SK-N-SH (cell line): ENCODE measurements around the gene UPB1. TPM values are rescaled to one million over a fixed set of nuclear protein-coding genes. Genes with fewer than 3 reads are reported as not detected.

Source experiments
- CTCF ChIA-PET: fragments of 300-600, 350-600 bp; formaldehyde crosslinking; extraction: SDS; loops from one replicate; lab custom pipeline; 2021; lab: Yijun Ruan, JAX
- POLR2A ChIA-PET: fragments of 350-600 bp; sonication (Branson Sonifier 250); formaldehyde crosslinking; extraction: SDS; loops from one replicate; lab custom pipeline; 2020; ENCODE audit warnings: antibody characterized with exemption, inconsistent platforms; lab: Yijun Ruan, JAX
- DNase-seq: peaks from one replicate; pipeline ENCODE4 v3.0.0; 2012
- H2AFZ ChIP-seq: fragments of 200-600 bp; sonication (generic); 2 replicates; pipeline ENCODE4 v1.8.1; 2016; ENCODE audit warnings: antibody characterized with exemption, mild to moderate bottlenecking, low read depth
- H3F3A ChIP-seq: fragments of 200-600 bp; sonication (generic); replicated peaks from 2 replicates; pipeline ENCODE3; 2016; ENCODE audit warnings: antibody characterized with exemption, mild to moderate bottlenecking; ENCODE audit not compliant: insufficient read depth
- H3K27ac ChIP-seq, 2 experiments: fragments of 200-500 bp in 1 of 2; fragments of 200-600 bp in 1 of 2; sonication (Bioruptor generic) in 1 of 2; sonication (generic), shearing (Covaris generic) in 1 of 2; 2 replicates each; pipeline versions ENCODE4 v1.5.1 to v1.6.1; 2014 to 2016; ENCODE audit warnings: low read depth in 2 of 2, inconsistent platforms in 1 of 2, low read length in 1 of 2, mild to moderate bottlenecking in 1 of 2, mixed read lengths in 1 of 2
- H3K27me3 ChIP-seq: fragments of 200-600 bp; sonication (generic), shearing (Covaris generic); 2 replicates; pipeline ENCODE4 v1.6.1; 2016; ENCODE audit warnings: mixed run types; ENCODE audit not compliant: insufficient read depth
- H3K36me3 ChIP-seq, 2 experiments: fragments of 200-500 bp in 1 of 2; fragments of 200-600 bp in 1 of 2; sonication (Bioruptor generic) in 1 of 2; sonication (generic) in 1 of 2; replicated peaks in 1 of 2; 2 replicates each; pipeline versions ENCODE3 to v1.5.1; 2014 to 2016; ENCODE audit warnings: low read length in 1 of 2, mild to moderate bottlenecking in 1 of 2; ENCODE audit not compliant: insufficient read depth in 2 of 2, control insufficient read depth in 1 of 2
- H3K4me1 ChIP-seq, 2 experiments: fragments of 200-500 bp in 1 of 2; fragments of 200-600 bp in 1 of 2; sonication (Bioruptor generic) in 1 of 2; sonication (generic), shearing (Covaris generic) in 1 of 2; 2 replicates each; pipeline versions ENCODE4 v1.5.1 to v1.6.1; 2014 to 2016; ENCODE audit warnings: low read depth in 1 of 2, low read length in 1 of 2, mixed run types in 1 of 2; ENCODE audit not compliant: insufficient read depth in 2 of 2, control insufficient read depth in 1 of 2
- H3K4me2 ChIP-seq: fragments of 200-600 bp; sonication (generic), shearing (Covaris generic); 2 replicates; pipeline ENCODE4 v1.6.1; 2017; ENCODE audit warnings: mixed run types
- H3K4me3 ChIP-seq, 2 experiments: fragments of 200-500 bp in 1 of 2; fragments of 200-600 bp in 1 of 2; sonication (Bioruptor generic) in 1 of 2; sonication (generic), shearing (Covaris generic) in 1 of 2; 2 replicates each; pipeline versions ENCODE4 v1.5.1 to v1.8.1; 2014 to 2016; ENCODE audit warnings: low read depth in 2 of 2, inconsistent platforms in 1 of 2, low read length in 1 of 2, mild to moderate bottlenecking in 1 of 2, mixed read lengths in 1 of 2, moderate library complexity in 1 of 2
- H3K79me2 ChIP-seq: fragments of 200-600 bp; sonication (generic); 2 replicates; pipeline ENCODE4 v1.8.1; 2017; ENCODE audit warnings: mild to moderate bottlenecking; ENCODE audit not compliant: insufficient read depth
- H3K9ac ChIP-seq: fragments of 200-600 bp; sonication (generic); 2 replicates; pipeline ENCODE4 v1.6.1; 2017; ENCODE audit warnings: mixed run types
- H3K9me2 ChIP-seq: fragments of 200-600 bp; sonication (generic); 2 replicates; pipeline ENCODE4 v1.6.1; 2017; ENCODE audit warnings: mixed run types
- H3K9me3 ChIP-seq: fragments of 200-600 bp; sonication (generic); 2 replicates; pipeline ENCODE4 v1.6.1; 2017; ENCODE audit warnings: mixed run types, mild to moderate bottlenecking, moderate library complexity
- H4K20me1 ChIP-seq: fragments of 200-600 bp; sonication (generic); 2 replicates; pipeline ENCODE4 v1.6.1; 2017; ENCODE audit warnings: mild to moderate bottlenecking, mixed run types; ENCODE audit not compliant: insufficient read depth
- CHD2 ChIP-seq: fragments of 150-350 bp; IDR thresholded peaks from 2 replicates; pipeline ENCODE4 v1.6.1; 2018; ENCODE audit warnings: low read length; ENCODE audit not compliant: partially characterized antibody
- EP300 ChIP-seq, 2 experiments: IDR thresholded peaks; 2 replicates each; pipeline versions ENCODE4 v1.4.0 to v1.6.1; 2012; ENCODE audit warnings: borderline replicate concordance in 1 of 2, low read depth in 1 of 2, low read length in 1 of 2
- EZH2phosphoT487 ChIP-seq: fragments of 200-600 bp; sonication (generic); IDR thresholded peaks from 2 replicates; pipeline ENCODE4 v1.6.1; 2017; ENCODE audit warnings: low read depth, mixed run types, mild to moderate bottlenecking, antibody characterized with exemption, moderate library complexity, borderline replicate concordance
- FOXJ3 ChIP-seq: sonication (generic); formaldehyde crosslinking; IDR thresholded peaks from 2 replicates; pipeline ENCODE4 v1.5.1; 2020; ENCODE audit warnings: mild to moderate bottlenecking, missing genetic modification reagents
- FOXM1 ChIP-seq: IDR thresholded peaks from 2 replicates; pipeline ENCODE4 v1.4.0; 2012; ENCODE audit warnings: low read depth, mild to moderate bottlenecking
- GABPA ChIP-seq: IDR thresholded peaks from 2 replicates; pipeline ENCODE4 v1.4.0; 2012; ENCODE audit warnings: low read depth, mild to moderate bottlenecking
- JUND ChIP-seq: IDR thresholded peaks from 2 replicates; pipeline ENCODE4 v1.4.0; 2012
- MXI1 ChIP-seq: IDR thresholded peaks from 2 replicates; pipeline ENCODE4 v1.6.1; 2012; ENCODE audit warnings: mild to moderate bottlenecking, low read depth, low read length, improper control_type of control experiment
- NFIC ChIP-seq: IDR thresholded peaks from 2 replicates; pipeline ENCODE4 v1.4.0; 2012; ENCODE audit warnings: borderline replicate concordance
- NRF1 ChIP-seq: IDR thresholded peaks from 2 replicates; pipeline ENCODE4 v1.6.1; 2012; ENCODE audit warnings: low read depth, mild to moderate bottlenecking, low read length
- PBX3 ChIP-seq: IDR thresholded peaks from 2 replicates; pipeline ENCODE4; 2012
- POLR2AphosphoS5 ChIP-seq: IDR thresholded peaks from 2 replicates; pipeline ENCODE4 v1.6.1; 2012; ENCODE audit warnings: low read depth, low read length
- RAD21 ChIP-seq: IDR thresholded peaks from 2 replicates; pipeline ENCODE4 v1.6.1; 2012; ENCODE audit warnings: mild to moderate bottlenecking, low read length
- RXRA ChIP-seq: IDR thresholded peaks from 2 replicates; pipeline ENCODE4 v1.4.0; 2012; ENCODE audit warnings: low read depth, mild to moderate bottlenecking, borderline replicate concordance
- TCF12 ChIP-seq: IDR thresholded peaks from 2 replicates; pipeline ENCODE4 v1.4.0; 2012
- YY1 ChIP-seq: IDR thresholded peaks from 2 replicates; pipeline ENCODE4 v1.4.0; 2012; ENCODE audit warnings: low read depth, mild to moderate bottlenecking
- ZBTB33 ChIP-seq: IDR thresholded peaks from 2 replicates; pipeline ENCODE4 v1.4.0; 2012; ENCODE audit warnings: low read depth, borderline replicate concordance
- WGBS: methylation state at CpG from one replicate; pipeline ENCODE4 v1.1.6; 2017; ENCODE audit warnings: low lambda C conversion rate; 5-methylcytosine and 5-hydroxymethylcytosine counted together
- polyA plus RNA-seq, 3 experiments: library from polyadenylated mRNA; depleted of rRNA; stranded (reverse); fragments of >200 nt; gene quantifications; 2 replicates each; pipeline ENCODE4 v1.2.3, GENCODE V29; 2012
- TF ChIP-seq, protein P1 (sequence below): fragments of 200-600 bp; sonication (generic); IDR thresholded peaks from 2 replicates; pipeline ENCODE4 v1.6.1; 2017; ENCODE audit warnings: antibody characterized with exemption, mild to moderate bottlenecking, moderate library complexity
- TF ChIP-seq, protein P2 (sequence below): IDR thresholded peaks from 2 replicates; pipeline ENCODE4 v1.4.0; 2012; ENCODE audit warnings: low read depth, borderline replicate concordance

UPB1 gene
- polyA plus RNA-seq, 1 of the 3 experiments (the other 2 are of a cell fraction), result 0.30 TPM

- Histone ChIP-seq H3K27ac (no peak overlapping the region), H3F3A (peaks cover 4% of the 10 kb centered on the region), H3K9ac (no peak overlapping the region), H3K79me2 (no peaks in the 10 kb centered on the region), H3K4me2 (no peak overlapping the region), H3K36me3 (no peaks in the 10 kb centered on the region), H3K4me1 (peaks cover 0 to 9% of the 10 kb centered on the region in 2 experiments; a peak in 1 of 4 replicates), H3K9me3 (no peaks in the 10 kb centered on the region), H3K9me2 (no peaks in the 10 kb centered on the region), H4K20me1 (no peaks in the 10 kb centered on the region), H2AFZ (no peak overlapping the region), H3K27me3 (no peaks in the 10 kb centered on the region), H3K4me3 (no peak overlapping the region)
- 100% methylated on average over 5 of the region's 5 CpGs for WGBS
- ChIA-PET POLR2A (no interaction called here), CTCF (interaction anchor here (0.6 to 1.8 kb wide), 10 partner anchors 10 to 202 kb away, joined by 3 to 8 read pairs (median 3); no protein-coding TSS in a partner anchor)
- TF ChIP-seq POLR2AphosphoS5 (no peak), PBX3 (no peak), EP300 (IDR thresholded peaks at IDR 0.05; ENCODE audit: borderline replicate concordance in 1 of 2, low read depth in 1 of 2, low read length in 1 of 2) (no peak), TCF12 (no peak), FOXJ3 (CRISPR knock-in tag) (no peak), MXI1 (no peak), CHD2 (no peak), JUND (no peak), GABPA (no peak), RXRA (no peak), NRF1 (no peak), EZH2phosphoT487 (no peak), YY1 (no peak), FOXM1 (no peak), ZBTB33 (no peak), NFIC (no peak), RAD21 (no peak)
- TF ChIP-seq, protein P1, sequence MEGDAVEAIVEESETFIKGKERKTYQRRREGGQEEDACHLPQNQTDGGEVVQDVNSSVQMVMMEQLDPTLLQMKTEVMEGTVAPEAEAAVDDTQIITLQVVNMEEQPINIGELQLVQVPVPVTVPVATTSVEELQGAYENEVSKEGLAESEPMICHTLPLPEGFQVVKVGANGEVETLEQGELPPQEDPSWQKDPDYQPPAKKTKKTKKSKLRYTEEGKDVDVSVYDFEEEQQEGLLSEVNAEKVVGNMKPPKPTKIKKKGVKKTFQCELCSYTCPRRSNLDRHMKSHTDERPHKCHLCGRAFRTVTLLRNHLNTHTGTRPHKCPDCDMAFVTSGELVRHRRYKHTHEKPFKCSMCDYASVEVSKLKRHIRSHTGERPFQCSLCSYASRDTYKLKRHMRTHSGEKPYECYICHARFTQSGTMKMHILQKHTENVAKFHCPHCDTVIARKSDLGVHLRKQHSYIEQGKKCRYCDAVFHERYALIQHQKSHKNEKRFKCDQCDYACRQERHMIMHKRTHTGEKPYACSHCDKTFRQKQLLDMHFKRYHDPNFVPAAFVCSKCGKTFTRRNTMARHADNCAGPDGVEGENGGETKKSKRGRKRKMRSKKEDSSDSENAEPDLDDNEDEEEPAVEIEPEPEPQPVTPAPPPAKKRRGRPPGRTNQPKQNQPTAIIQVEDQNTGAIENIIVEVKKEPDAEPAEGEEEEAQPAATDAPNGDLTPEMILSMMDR, result no peak
- TF ChIP-seq, protein P2, sequence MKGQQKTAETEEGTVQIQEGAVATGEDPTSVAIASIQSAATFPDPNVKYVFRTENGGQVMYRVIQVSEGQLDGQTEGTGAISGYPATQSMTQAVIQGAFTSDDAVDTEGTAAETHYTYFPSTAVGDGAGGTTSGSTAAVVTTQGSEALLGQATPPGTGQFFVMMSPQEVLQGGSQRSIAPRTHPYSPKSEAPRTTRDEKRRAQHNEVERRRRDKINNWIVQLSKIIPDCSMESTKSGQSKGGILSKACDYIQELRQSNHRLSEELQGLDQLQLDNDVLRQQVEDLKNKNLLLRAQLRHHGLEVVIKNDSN, result no peak
- DNase-seq, result no peak
Measured at GRCh38 chr22:24503843-24504338, 8.8 kb downstream of the UPB1 start.
